NK-92 (cell line): ENCODE measurements around the gene MISFA.
"Not testable (repeated sequence)": the region's sequence is repeated elsewhere in the genome, so short reads cannot be mapped to it uniquely, and the experiment has no call there.

Experiments used
- DNase-seq: peaks from one replicate; lab custom pipeline; 2025; ENCODE audit not compliant: unreplicated experiment; lab: John Stamatoyannopoulos, UW

Gene MISFA

GRCh38 chr11:18599739-18600230, at the start of gene MISFA:
Gene MISFA, plus strand, starts transcription at chr11:18599789. Its CDS starts 140 bp downstream, at chr11:18599929.
- no peak for DNase-seq

DNA sequence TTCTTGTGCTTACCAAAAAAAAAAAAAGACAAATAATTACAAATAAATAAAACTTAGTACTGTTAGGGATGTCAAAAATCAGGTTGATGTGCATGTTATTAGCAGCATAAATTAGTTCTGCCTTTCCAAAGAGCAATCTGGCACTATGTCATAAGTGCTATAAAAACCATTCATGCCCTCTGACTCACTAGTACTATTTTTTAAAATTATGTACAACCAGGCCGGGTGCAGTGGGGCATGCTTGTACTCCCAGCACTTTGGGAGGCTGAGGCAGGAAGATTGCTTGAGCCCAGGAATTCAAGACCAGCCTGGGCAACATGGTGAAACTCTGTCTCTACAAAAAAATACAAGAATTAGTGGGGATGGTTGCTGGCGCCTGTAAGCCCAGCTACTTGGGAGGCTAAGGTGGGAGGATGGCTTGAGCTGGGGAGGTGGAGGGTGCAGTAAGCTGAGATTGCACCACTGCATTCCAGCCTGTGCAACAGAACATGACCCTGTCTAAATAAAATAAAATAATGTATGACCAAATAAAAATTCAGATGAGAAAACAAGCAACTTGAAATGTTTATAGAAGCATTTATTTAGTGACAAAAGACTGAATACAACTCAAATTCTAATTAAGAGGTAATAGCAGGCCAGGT, 36.4 kb upstream of the MISFA start:
- no peak for DNase-seq

DNA sequence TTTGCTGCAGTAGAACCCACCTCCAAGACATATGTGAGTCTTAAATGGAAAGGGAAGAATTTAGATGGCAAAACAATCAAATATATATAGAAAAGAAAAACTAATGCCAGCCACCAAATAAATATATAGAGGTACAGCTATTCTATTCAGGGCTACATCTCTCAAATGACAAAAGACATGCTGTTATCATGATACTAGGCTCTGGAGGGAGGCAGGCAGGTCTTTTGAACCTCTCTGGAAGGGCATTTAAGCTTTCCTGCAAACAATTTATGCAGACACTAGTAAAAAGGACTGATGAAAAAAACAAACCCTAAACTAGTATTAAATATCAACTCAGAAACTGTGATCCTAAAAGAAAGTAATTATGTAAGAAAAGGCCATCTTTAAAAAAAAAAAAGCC, 35.4 kb upstream of the MISFA start:
- no peak for DNase-seq

GRCh38 chr11:18566406-18566805, 33.2 kb upstream of the MISFA start:
- DNase-seq = no peak

- no peak for DNase-seq
These were observed 32.5 kb upstream of the MISFA start for GRCh38 chr11:18567081-18567480.

- DNase-seq = no peak
These were observed 24.2 kb upstream of the MISFA start for GRCh38 chr11:18575361-18575760.

DNA sequence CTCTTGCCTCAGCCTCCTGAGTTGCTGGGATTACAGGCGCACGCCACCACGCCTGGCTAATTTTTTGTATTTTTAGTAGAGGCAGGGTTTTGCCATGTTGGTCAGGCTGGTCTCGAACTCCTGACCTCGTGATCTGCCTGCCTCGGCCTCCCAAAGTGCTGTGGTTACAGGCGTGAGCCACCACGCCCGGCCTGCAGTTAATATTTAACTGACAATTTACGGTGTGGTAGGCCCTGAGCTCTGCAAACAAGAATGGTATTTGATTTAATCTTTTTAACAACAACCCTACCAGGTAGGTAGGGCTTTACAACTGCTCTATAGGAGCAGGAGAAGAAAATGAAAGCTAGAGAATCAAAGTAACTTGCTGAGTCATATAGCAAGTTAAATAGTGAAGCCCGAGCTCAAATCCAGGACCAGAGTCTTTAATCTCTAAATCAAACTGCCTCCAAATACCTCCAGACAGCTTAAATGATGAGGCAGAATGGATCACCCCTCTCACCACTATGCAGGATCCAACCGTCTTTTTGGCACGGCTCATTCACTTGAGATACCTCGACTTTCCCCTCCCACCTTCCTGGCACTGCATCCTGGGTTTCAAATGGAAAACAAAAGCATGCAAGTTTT, 20.5 kb upstream of the MISFA start:
- no peak for DNase-seq

GRCh38 chr11:18580113-18580766, 19.3 kb upstream of the MISFA start:
- no peak for DNase-seq

GRCh38 chr11:18581825-18582224, 17.8 kb upstream of the MISFA start:
- no peak for DNase-seq

- DNase-seq = no peak
These were observed 11.0 kb upstream of the MISFA start, which contains the start of gene UEVLD for GRCh38 chr11:18588297-18589252. Gene UEVLD, minus strand, starts transcription at chr11:18588734. Its CDS starts 80 bp downstream, at chr11:18588654.

DNA sequence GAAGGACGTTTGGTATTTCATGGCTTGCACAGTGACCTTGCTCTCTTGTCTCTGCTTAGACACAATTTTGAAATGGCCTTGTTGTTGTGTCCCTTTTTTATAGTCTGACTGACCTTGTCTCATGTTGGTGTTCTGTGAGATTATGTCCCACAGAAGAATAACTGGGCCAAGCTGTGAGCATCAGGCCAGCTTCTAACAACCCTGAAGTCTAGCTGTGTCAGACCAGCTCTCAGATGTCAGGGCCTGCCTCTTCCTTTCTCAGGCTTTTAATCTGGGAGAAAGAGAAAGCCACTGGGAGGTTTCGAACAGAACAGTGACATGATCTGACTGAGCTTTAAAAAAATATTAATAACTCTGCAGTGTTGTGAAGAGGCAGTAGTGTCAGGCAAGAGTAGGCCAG, 9.0 kb upstream of the MISFA start:
- no peak for DNase-seq

- not testable (repeated sequence) for DNase-seq
These were observed 5.5 kb upstream of the MISFA start for GRCh38 chr11:18594088-18594487.

DNA sequence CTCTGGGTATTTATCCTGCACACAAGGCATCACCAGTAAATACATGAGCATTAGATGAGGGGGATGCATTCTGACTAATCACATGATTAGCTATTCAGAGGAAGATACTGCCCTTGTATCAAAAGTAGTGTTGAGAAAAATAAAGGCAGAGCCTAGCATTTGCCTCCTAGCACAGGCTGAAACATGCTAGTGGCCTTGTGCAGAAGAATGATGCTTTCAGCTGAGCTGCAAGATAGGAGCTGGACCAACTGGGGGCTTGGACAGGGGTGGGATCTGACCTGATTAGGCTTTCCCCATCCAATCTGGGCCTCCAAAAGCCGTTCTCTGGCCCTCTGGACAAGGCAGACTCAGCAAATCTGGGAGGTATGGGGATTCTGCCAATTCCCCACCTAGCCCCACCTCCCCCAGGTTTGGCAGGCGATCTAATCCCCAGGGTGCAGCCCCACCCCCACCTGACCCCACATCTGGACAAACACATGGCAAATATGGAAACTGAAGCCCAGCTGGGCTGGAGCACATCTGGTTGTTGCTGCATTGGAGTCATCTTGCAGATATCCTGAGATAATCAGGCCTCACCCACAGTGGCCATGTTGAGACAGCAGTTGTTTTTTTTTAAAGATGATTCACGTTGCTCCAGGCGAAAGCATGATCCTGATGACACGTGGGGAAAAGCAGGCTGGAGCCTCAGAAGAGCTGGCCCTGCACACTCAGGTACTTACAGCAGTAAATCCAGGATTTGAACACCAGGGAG, 4.4 kb upstream of the MISFA start:
- no peak for DNase-seq

DNA sequence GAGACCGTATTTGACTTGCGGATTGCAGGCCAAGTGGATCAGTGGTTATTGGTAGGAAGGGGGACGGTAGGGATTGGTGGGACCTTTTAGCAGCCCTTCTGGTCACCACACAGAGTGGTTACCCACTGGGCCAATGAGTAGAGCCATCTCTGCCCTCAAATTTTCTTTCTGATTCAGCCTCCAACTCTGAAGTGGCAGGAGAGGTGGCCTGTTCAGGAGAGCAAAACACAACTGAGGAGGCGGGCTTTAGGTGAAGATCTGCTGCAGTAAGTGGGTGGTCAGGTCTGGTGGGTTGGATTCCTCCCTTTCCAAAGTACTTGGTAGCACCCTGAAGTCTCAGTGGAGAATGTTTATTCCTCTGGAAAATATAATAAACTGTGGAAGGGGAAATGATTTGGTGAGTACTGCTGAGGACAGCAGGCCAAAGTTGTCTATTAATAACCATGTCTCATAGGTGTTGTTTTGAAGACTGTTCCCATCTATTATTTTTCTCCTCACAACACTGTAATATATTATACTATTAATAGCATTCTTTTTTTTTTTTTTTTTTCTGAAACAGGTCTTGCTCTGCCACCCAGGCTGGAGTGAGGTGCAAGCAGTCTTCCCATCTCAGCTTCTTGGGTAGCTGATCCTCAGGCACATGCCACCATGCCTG, 1.5 kb downstream of the MISFA start:
- no peak for DNase-seq

DNA sequence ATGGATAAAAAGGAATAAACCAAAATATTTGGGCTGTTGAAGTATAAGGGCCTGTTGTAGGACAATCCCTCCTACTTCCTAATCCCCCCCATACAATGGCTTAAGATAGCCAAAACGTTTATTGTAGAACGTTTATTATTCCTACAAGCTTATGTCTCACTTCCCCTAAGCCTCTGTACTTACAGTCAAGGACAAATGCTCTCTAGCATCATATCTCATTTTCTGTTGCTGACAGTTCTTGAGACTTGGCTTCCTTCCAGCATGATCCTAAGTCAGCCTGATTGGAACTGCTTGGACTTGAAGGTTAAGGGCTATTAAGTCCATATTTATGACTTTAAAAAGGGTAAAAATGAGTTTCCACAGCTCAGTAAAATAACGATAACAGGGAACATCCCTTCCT, 8.8 kb downstream of the MISFA start:
- no peak for DNase-seq

- no peak for DNase-seq
These were observed 11.6 kb downstream of the MISFA start for GRCh38 chr11:18611196-18611595.

GRCh38 chr11:18612394-18612793, 12.8 kb downstream of the MISFA start:
- no peak for DNase-seq

- DNase-seq = no peak
These were observed 15.1 kb downstream of the MISFA start for GRCh38 chr11:18614667-18615066.

DNA sequence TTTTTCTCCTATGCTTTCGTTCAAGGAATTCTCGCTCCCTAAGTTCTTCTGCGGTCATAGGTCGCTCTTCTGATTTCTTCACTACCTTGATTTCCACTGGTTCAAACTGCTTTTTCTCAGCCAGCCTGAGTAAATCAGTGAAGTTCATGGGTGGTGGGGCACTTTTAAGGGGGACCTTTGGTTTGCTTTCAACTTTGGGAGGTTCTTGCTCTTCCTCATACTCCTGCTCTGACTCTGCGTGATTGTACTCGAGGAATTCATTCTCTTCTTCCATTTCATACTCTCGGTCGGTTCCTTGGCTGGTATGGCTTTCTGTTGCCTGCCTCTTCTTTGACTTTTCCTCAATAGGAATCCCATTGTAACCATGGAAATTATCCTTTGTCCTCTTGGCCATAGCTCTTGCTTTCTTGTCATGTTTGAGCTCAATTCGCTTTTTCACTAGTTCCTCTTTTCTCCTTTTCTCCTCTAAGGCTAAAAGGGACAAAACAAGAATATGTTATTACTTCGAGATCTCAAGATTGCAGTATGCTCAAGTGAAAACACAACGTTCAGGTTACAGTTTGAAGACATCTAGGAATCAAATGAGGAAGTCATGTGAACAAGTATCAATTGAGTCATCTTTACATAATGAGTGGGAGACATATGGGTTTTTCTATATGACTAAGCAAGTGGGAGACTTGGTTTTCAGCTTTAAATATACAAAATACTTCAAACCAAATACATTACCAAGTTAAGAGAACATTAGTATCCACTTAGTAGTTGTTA, 16.2 kb downstream of the MISFA start:
- no peak for DNase-seq
